H9 (cell line): ENCODE results near the gene RFWD3. TPM values are rescaled to one million over a fixed set of nuclear protein-coding genes. Genes with fewer than 3 reads are reported as not detected.
"Not testable (repeated sequence)": the region's sequence is repeated elsewhere in the genome, so short reads cannot be mapped to it uniquely, and the experiment has no call there.

ENCODE experiments used
- DNase-seq: peaks from one replicate; pipeline ENCODE4 v3.0.0-alpha.2; 2017
- H2AFZ ChIP-seq: one replicate; pipeline ENCODE4 v1.6.1; 2013; ENCODE audit warnings: mild to moderate bottlenecking, low read length, control low read depth, moderate library complexity
- H2AK5ac ChIP-seq: 2 replicates; pipeline ENCODE4 v1.6.1; 2013; ENCODE audit warnings: low read length, control low read depth, mixed read lengths; ENCODE audit not compliant: insufficient read length
- H2BK120ac ChIP-seq: one replicate; pipeline ENCODE4 v1.6.1; 2013; ENCODE audit warnings: low read depth, mild to moderate bottlenecking, low read length, control low read depth, inconsistent platforms; ENCODE audit not compliant: poor library complexity, severe bottlenecking
- H2BK12ac ChIP-seq: 2 replicates; pipeline ENCODE4 v1.6.1; 2013; ENCODE audit warnings: low read length, control low read depth, mixed read lengths, low read depth; ENCODE audit not compliant: insufficient read length
- H2BK15ac ChIP-seq: 2 replicates; pipeline ENCODE4 v1.6.1; 2013; ENCODE audit warnings: low read depth, low read length, control low read depth
- H2BK20ac ChIP-seq: one replicate; pipeline ENCODE4 v1.6.1; 2013; ENCODE audit warnings: low read depth, mild to moderate bottlenecking, low read length, control low read depth, inconsistent platforms; ENCODE audit not compliant: poor library complexity, severe bottlenecking
- H2BK5ac ChIP-seq: 2 replicates; pipeline ENCODE4 v1.6.1; 2013; ENCODE audit warnings: low read length, control low read depth, mixed read lengths; ENCODE audit not compliant: insufficient read length
- H3K14ac ChIP-seq: 2 replicates; pipeline ENCODE4 v1.6.1; 2013; ENCODE audit warnings: low read length, control low read depth; ENCODE audit not compliant: insufficient read depth
- H3K18ac ChIP-seq: 2 replicates; pipeline ENCODE4 v1.6.1; 2013; ENCODE audit warnings: low read depth, mild to moderate bottlenecking, mixed read lengths, low read length, control low read depth; ENCODE audit not compliant: insufficient read length
- H3K23ac ChIP-seq: 2 replicates; pipeline ENCODE4 v1.6.1; 2013; ENCODE audit warnings: low read length, control low read depth, mixed read lengths, low read depth; ENCODE audit not compliant: insufficient read length
- H3K23me2 ChIP-seq: 2 replicates; pipeline ENCODE4 v1.6.1; 2013; ENCODE audit warnings: low read depth, mild to moderate bottlenecking, mixed read lengths, low read length, control low read depth; ENCODE audit not compliant: insufficient read length, poor library complexity, severe bottlenecking
- H3K27ac ChIP-seq: 2 replicates; pipeline ENCODE4 v1.5.1; 2013; ENCODE audit warnings: low read length, control low read depth, mixed read lengths, low read depth; ENCODE audit not compliant: insufficient read length
- H3K27me3 ChIP-seq: 2 replicates; pipeline ENCODE4 v1.6.1; 2013; ENCODE audit warnings: low read length, control low read depth, inconsistent platforms; ENCODE audit not compliant: insufficient read depth
- H3K4ac ChIP-seq: 2 replicates; pipeline ENCODE4 v1.6.1; 2013; ENCODE audit warnings: low read depth, mild to moderate bottlenecking, control low read depth, inconsistent platforms, low read length, moderate library complexity
- H3K4me1 ChIP-seq: 2 replicates; pipeline ENCODE4 v1.6.1; 2013; ENCODE audit warnings: low read length, control low read depth, inconsistent platforms; ENCODE audit not compliant: insufficient read depth
- H3K4me2 ChIP-seq: 2 replicates; pipeline ENCODE4 v1.6.1; 2013; ENCODE audit warnings: low read length, control low read depth, mixed read lengths; ENCODE audit not compliant: insufficient read length, insufficient read depth
- H3K56ac ChIP-seq: 2 replicates; pipeline ENCODE4 v1.6.1; 2013; ENCODE audit warnings: low read depth, mild to moderate bottlenecking, mixed read lengths, low read length, control low read depth; ENCODE audit not compliant: insufficient read length
- H3K79me1 ChIP-seq: 2 replicates; pipeline ENCODE4 v1.6.1; 2013; ENCODE audit warnings: low read depth, mild to moderate bottlenecking, moderate library complexity, low read length, control low read depth, inconsistent platforms; ENCODE audit not compliant: insufficient read depth, poor library complexity, severe bottlenecking
- H3K79me2 ChIP-seq: 2 replicates; pipeline ENCODE4 v1.6.1; 2013; ENCODE audit warnings: low read length, control low read depth, inconsistent platforms; ENCODE audit not compliant: insufficient read depth
- H3K9ac ChIP-seq: 2 replicates; pipeline ENCODE4 v1.6.1; 2013; ENCODE audit warnings: low read length, control low read depth, mixed read lengths; ENCODE audit not compliant: insufficient read length; ENCODE audit errors: extremely low read depth
- H3K9me3 ChIP-seq: one replicate; pipeline ENCODE4 v1.6.1; 2013; ENCODE audit warnings: low read depth, low read length, inconsistent platforms; ENCODE audit not compliant: control insufficient read depth
- H3T11ph ChIP-seq: one replicate; pipeline ENCODE4 v1.6.1; 2013; ENCODE audit warnings: mild to moderate bottlenecking, low read length, control low read depth, inconsistent platforms
- H4K20me1 ChIP-seq: one replicate; pipeline ENCODE4 v1.6.1; 2013; ENCODE audit not compliant: control insufficient read depth, insufficient read length, insufficient read depth
- H4K5ac ChIP-seq: 2 replicates; pipeline ENCODE4 v1.6.1; 2013; ENCODE audit warnings: low read depth, mild to moderate bottlenecking, mixed read lengths, low read length, control low read depth; ENCODE audit not compliant: insufficient read length
- H4K8ac ChIP-seq: replicated peaks from 2 replicates; pipeline ENCODE4 v1.6.1; 2013; ENCODE audit warnings: low read length, control low read depth, mixed read lengths, low read depth; ENCODE audit not compliant: insufficient read length
- H4K91ac ChIP-seq: 2 replicates; pipeline ENCODE4 v1.6.1; 2013; ENCODE audit warnings: low read depth, mild to moderate bottlenecking, moderate library complexity, mixed read lengths, low read length, control low read depth; ENCODE audit not compliant: insufficient read length
- H3K27ac Mint-ChIP-seq, 3 experiments: 2 replicates in 2 of 3; 3 replicates in 1 of 3; pipeline ENCODE4 v1.8.0; 2020 to 2021; ENCODE audit warnings: mixed read lengths in 3 of 3, mild to moderate bottlenecking in 1 of 3, moderate library complexity in 1 of 3
- H3K27me3 Mint-ChIP-seq: 2 replicates; pipeline ENCODE4 v1.8.0; 2021; ENCODE audit warnings: low read depth, mild to moderate bottlenecking, moderate library complexity, mixed read lengths
- H3K36me3 Mint-ChIP-seq, 3 experiments: 2 replicates in 2 of 3; 3 replicates in 1 of 3; pipeline ENCODE4 v1.8.0; 2020 to 2021; ENCODE audit warnings: low read depth in 3 of 3, mixed read lengths in 3 of 3; ENCODE audit not compliant: insufficient read depth in 1 of 3
- H3K4me1 Mint-ChIP-seq, 2 experiments: 2 replicates each; pipeline ENCODE4 v1.8.0; 2020; ENCODE audit warnings: mixed read lengths in 2 of 2
- H3K4me3 Mint-ChIP-seq, 2 experiments: 2 replicates in 1 of 2; 3 replicates in 1 of 2; pipeline ENCODE4 v1.8.0; 2020 to 2021; ENCODE audit warnings: mild to moderate bottlenecking in 2 of 2, mixed read lengths in 2 of 2, moderate library complexity in 1 of 2
- H3K9me3 Mint-ChIP-seq, 2 experiments: 2 replicates in 1 of 2; 3 replicates in 1 of 2; pipeline ENCODE4 v1.8.0; 2020; ENCODE audit warnings: mild to moderate bottlenecking in 2 of 2, mixed read lengths in 2 of 2, moderate library complexity in 1 of 2
- WGBS: extraction: QIAGEN DNeasy Blood & Tissue Kit; methylation state at CpG from one replicate; pipeline ENCODE4 v1.1.7; 2013; ENCODE audit warnings: missing lambda C conversion rate, low lambda C conversion rate, mixed read lengths; ENCODE audit not compliant: insufficient read length; ENCODE audit errors: extremely low coverage; 5-methylcytosine and 5-hydroxymethylcytosine counted together
- total RNA-seq: library from RNA; stranded (reverse); gene quantifications from 2 replicates; pipeline ENCODE4 v1.2.1, GENCODE V29; 2021
- TF ChIP-seq, protein P1 (sequence below): fragments of 200-600 bp; sonication (generic); conservative IDR thresholded peaks from 3 replicates; pipeline ENCODE4 v1.8.0; 2021; ENCODE audit warnings: antibody characterized with exemption, mild to moderate bottlenecking

Gene RFWD3
- total RNA-seq, 1 experiment from 2014 or later, result 114 TPM

DNA sequence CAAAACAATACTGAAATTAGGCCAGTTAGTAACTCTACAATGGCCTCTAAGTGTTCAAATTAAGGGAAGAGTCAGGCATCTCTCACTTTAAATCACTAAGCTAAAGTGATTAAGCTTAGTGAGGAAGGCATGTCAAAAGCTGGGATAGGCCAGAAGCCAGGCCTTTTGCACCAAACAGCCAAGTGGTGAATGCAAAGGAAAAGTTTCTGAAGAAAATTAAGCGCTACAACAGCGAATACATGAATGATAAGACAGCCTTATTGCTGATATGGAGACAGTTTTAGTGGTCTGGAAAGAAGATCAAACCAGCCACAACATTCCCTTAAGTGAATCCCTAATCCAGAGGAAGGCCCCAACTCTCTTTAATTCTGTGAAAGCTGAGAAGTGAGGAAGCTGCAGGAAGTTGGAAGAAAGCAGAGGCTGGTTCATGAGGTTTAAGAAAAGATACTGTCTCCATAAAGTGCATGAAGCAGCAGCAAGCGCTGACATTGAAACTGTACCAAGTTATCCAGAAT lies 12.1 kb downstream of the RFWD3 start:
- H2BK12ac ChIP-seq, result no peak overlapping the region
- Mint-ChIP-seq H3K36me3 (peaks cover 43 to 83% (median 64%) of the 10 kb centered on the region in 3 experiments; a peak in 6 of 7 replicates), H3K9me3 (no peaks in the 10 kb centered on the region), H3K27me3 (no peaks in the 10 kb centered on the region), H3K4me3 (no peak overlapping the region), H3K4me1 (peaks cover 0 to under 1% of the 10 kb centered on the region in 2 experiments; a peak in 2 of 4 replicates), H3K27ac (peak overlapping the region in 2 of 3 experiments; percentile 1 to 13; a peak in 1 of 7 replicates)
- WGBS, result no CpG with 5 or more reads among the region's 3 CpGs
- no peak overlapping the region for H2BK5ac ChIP-seq
- H4K8ac ChIP-seq, result no peak overlapping the region
- no peak overlapping the region for H3K18ac ChIP-seq
- H3K79me1 ChIP-seq, result peaks cover 24% of the 10 kb centered on the region
- no peaks in the 10 kb centered on the region for H3K23me2 ChIP-seq
- H3K56ac ChIP-seq, result no peak overlapping the region
- H3T11ph ChIP-seq, result no peak overlapping the region
- no peaks in the 10 kb centered on the region for H3K27me3 ChIP-seq
- no peak overlapping the region for H4K5ac ChIP-seq
- peaks cover 13% of the 10 kb centered on the region for H3K79me2 ChIP-seq
- no peak overlapping the region for H3K14ac ChIP-seq
- H3K4me1 ChIP-seq, result no peaks in the 10 kb centered on the region
- TF ChIP-seq, protein P1, sequence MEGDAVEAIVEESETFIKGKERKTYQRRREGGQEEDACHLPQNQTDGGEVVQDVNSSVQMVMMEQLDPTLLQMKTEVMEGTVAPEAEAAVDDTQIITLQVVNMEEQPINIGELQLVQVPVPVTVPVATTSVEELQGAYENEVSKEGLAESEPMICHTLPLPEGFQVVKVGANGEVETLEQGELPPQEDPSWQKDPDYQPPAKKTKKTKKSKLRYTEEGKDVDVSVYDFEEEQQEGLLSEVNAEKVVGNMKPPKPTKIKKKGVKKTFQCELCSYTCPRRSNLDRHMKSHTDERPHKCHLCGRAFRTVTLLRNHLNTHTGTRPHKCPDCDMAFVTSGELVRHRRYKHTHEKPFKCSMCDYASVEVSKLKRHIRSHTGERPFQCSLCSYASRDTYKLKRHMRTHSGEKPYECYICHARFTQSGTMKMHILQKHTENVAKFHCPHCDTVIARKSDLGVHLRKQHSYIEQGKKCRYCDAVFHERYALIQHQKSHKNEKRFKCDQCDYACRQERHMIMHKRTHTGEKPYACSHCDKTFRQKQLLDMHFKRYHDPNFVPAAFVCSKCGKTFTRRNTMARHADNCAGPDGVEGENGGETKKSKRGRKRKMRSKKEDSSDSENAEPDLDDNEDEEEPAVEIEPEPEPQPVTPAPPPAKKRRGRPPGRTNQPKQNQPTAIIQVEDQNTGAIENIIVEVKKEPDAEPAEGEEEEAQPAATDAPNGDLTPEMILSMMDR, result no peak
- no peak overlapping the region for H3K27ac ChIP-seq
- H4K20me1 ChIP-seq, result no peaks in the 10 kb centered on the region
- H2BK15ac ChIP-seq, result no peak overlapping the region
- no peak overlapping the region for H3K9ac ChIP-seq
- H2BK20ac ChIP-seq, result no peak overlapping the region
- H2AFZ ChIP-seq, result no peak overlapping the region
- no peak overlapping the region for H3K4me2 ChIP-seq
- H4K91ac ChIP-seq, result no peak overlapping the region
- H3K4ac ChIP-seq, result no peak overlapping the region
- DNase-seq, result no peak
- H3K9me3 ChIP-seq, result no peaks in the 10 kb centered on the region
- H2AK5ac ChIP-seq, result no peak overlapping the region
- H3K23ac ChIP-seq, result no peak overlapping the region
- H2BK120ac ChIP-seq, result no peak overlapping the region

DNA sequence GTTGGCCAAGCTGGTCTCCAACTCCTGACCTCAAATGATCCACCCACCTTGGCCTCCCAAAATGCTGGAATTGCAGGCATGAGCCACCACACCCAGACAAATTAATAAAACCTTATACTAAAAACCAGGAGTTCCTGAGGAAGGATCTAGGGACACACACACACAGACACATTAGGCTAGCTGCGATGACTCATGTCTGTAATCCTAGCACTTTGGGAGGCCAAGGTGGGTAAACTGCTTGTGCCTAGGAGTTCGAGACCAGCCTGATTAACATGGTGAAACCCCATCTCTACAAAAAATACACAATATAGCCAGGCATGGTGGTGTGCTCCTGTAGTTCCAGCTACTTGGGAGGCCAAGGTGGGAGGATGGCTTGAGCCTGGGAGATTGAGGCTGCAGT lies 13.8 kb downstream of the RFWD3 start:
- H3T11ph ChIP-seq, H2BK20ac ChIP-seq, H3K9me3 Mint-ChIP-seq, H3K18ac ChIP-seq, H3K27me3 Mint-ChIP-seq, H3K23me2 ChIP-seq, H3K9me3 ChIP-seq, DNase-seq, H2BK15ac ChIP-seq, H4K20me1 ChIP-seq, H3K23ac ChIP-seq, H4K8ac ChIP-seq, H3K4me3 Mint-ChIP-seq, H3K79me2 ChIP-seq, H4K91ac ChIP-seq, H3K14ac ChIP-seq, H3K27ac ChIP-seq, H2AK5ac ChIP-seq, H3K4ac ChIP-seq, H3K9ac ChIP-seq, H3K27me3 ChIP-seq, H3K56ac ChIP-seq, H2BK5ac ChIP-seq, H2BK12ac ChIP-seq, H2BK120ac ChIP-seq, H3K4me1 ChIP-seq, H4K5ac ChIP-seq, H3K4me1 Mint-ChIP-seq, H3K4me2 ChIP-seq, H2AFZ ChIP-seq: not testable (repeated sequence)
- Mint-ChIP-seq H3K27ac (peak overlapping the region in 2 of 3 experiments; percentile 61 to 76; a peak in 2 of 7 replicates), H3K36me3 (peaks cover 37 to 81% (median 63%) of the 10 kb centered on the region in 3 experiments; a peak in 6 of 7 replicates)
- no CpG with 5 or more reads among the region's 2 CpGs for WGBS
- peaks cover 15% of the 10 kb centered on the region for H3K79me1 ChIP-seq
